H1 (cell line): ENCODE measurements around the gene SLC8A1. TPM values are rescaled to one million over a fixed set of nuclear protein-coding genes. Genes with fewer than 3 reads are reported as not detected.

Source experiments
- CTCF ChIA-PET: fragments of 300-600 bp; sonication (Branson Sonifier 250); formaldehyde crosslinking; loops from one replicate; lab custom pipeline; 2021; ENCODE audit not compliant: partially characterized antibody; lab: Charles Lee
- POLR2A ChIA-PET: fragments of 300-600 bp; sonication (Branson Sonifier 250); formaldehyde crosslinking; loops from one replicate; lab custom pipeline; 2021; ENCODE audit warnings: inconsistent platforms; ENCODE audit not compliant: partially characterized antibody; lab: Charles Lee
- DNase-seq, 2 experiments: peaks; one replicate each; pipeline versions ENCODE4 v3.0.0 to v3.0.0-alpha.2; 2010 to 2022; ENCODE audit warnings: low spot score in 2 of 2, low read depth in 1 of 2, mixed read lengths in 1 of 2
- FAIRE-seq: peaks from 2 replicates; lab custom pipeline; 2011; peaks lifted over from hg19 to GRCh38; lab: Jason Lieb, UNC
- H2AFZ ChIP-seq: 2 replicates; pipeline ENCODE4 v1.8.1; 2012; ENCODE audit warnings: low read length, inconsistent platforms
- H2AK5ac ChIP-seq: 2 replicates; pipeline ENCODE4 v1.6.1; 2013; ENCODE audit warnings: low read depth, low read length
- H2BK120ac ChIP-seq: replicated peaks from 2 replicates; pipeline ENCODE3; 2013; ENCODE audit warnings: low read depth, low read length, inconsistent platforms
- H2BK12ac ChIP-seq: 2 replicates; pipeline ENCODE4 v1.6.1; 2013; ENCODE audit warnings: low read depth, low read length
- H2BK15ac ChIP-seq: 2 replicates; pipeline ENCODE4 v1.6.1; 2013; ENCODE audit warnings: low read length
- H2BK20ac ChIP-seq: 2 replicates; pipeline ENCODE4 v1.6.1; 2013; ENCODE audit warnings: low read length
- H2BK5ac ChIP-seq: 2 replicates; pipeline ENCODE4 v1.6.1; 2013; ENCODE audit warnings: low read depth, low read length
- H3K14ac ChIP-seq: 2 replicates; pipeline ENCODE4 v1.6.1; 2013; ENCODE audit warnings: inconsistent platforms; ENCODE audit not compliant: insufficient read length
- H3K18ac ChIP-seq: 2 replicates; pipeline ENCODE4 v1.6.1; 2013; ENCODE audit warnings: low read length; ENCODE audit errors: extremely low read depth
- H3K23ac ChIP-seq: 2 replicates; pipeline ENCODE4 v1.6.1; 2013; ENCODE audit warnings: inconsistent platforms; ENCODE audit not compliant: insufficient read length
- H3K23me2 ChIP-seq: 2 replicates; pipeline ENCODE4 v1.6.1; 2013; ENCODE audit warnings: low read depth, low read length
- H3K27ac ChIP-seq: 2 replicates; pipeline ENCODE4 v1.6.1; 2011; ENCODE audit warnings: low read depth, low read length, inconsistent platforms
- H3K27me3 ChIP-seq, 4 experiments: replicated peaks in 1 of 4; 1 replicate in 1 of 4; 2 replicates in 3 of 4; pipeline versions ENCODE4 v1.6.1 to v1.8.1; 2011 to 2013; ENCODE audit warnings: low read length in 3 of 4, mild to moderate bottlenecking in 3 of 4, inconsistent platforms in 2 of 4, mixed read lengths in 2 of 4, moderate library complexity in 1 of 4; ENCODE audit not compliant: control insufficient read depth in 3 of 4, insufficient read depth in 3 of 4; ENCODE audit errors: extremely low read depth in 1 of 4
- H3K36me3 ChIP-seq, 4 experiments: 2 replicates each; pipeline versions ENCODE4 v1.6.1 to v1.8.1; 2011 to 2013; ENCODE audit warnings: mild to moderate bottlenecking in 4 of 4, low read length in 3 of 4, moderate library complexity in 2 of 4, control low read depth in 1 of 4, inconsistent platforms in 1 of 4; ENCODE audit not compliant: insufficient read depth in 4 of 4, control insufficient read depth in 2 of 4
- H3K4ac ChIP-seq: replicated peaks from 2 replicates; pipeline ENCODE3; 2013; ENCODE audit warnings: low read length, low read depth, mixed read lengths, inconsistent platforms; ENCODE audit not compliant: insufficient read length
- H3K4me1 ChIP-seq, 4 experiments: replicated peaks in 1 of 4; 1 replicate in 1 of 4; 2 replicates in 3 of 4; pipeline versions ENCODE4 v1.6.1 to v1.8.1; 2011 to 2013; ENCODE audit warnings: low read length in 3 of 4, inconsistent platforms in 2 of 4, mixed read lengths in 1 of 4; ENCODE audit not compliant: insufficient read depth in 4 of 4, control insufficient read depth in 3 of 4
- H3K4me2 ChIP-seq, 2 experiments: 2 replicates each; pipeline versions ENCODE4 v1.6.1 to v1.8.1; 2011 to 2013; ENCODE audit warnings: low read depth in 2 of 2, low read length in 2 of 2, control low read depth in 1 of 2, inconsistent platforms in 1 of 2, mild to moderate bottlenecking in 1 of 2; ENCODE audit not compliant: insufficient read depth in 1 of 2
- H3K4me3 ChIP-seq, 4 experiments: fragments of 200-600, 300-600 bp in 1 of 4; sonication (generic), shearing (Covaris generic), sonication (Bioruptor Twin) in 1 of 4; 2 replicates each; pipeline versions ENCODE4 v1.5.1 to v1.8.1; 2011 to 2016; ENCODE audit warnings: low read length in 4 of 4, low read depth in 3 of 4, control low read depth in 2 of 4, inconsistent platforms in 2 of 4, mild to moderate bottlenecking in 2 of 4, mixed read lengths in 1 of 4, moderate library complexity in 1 of 4; ENCODE audit not compliant: insufficient read depth in 2 of 4; ENCODE audit errors: extremely low read depth in 1 of 4
- H3K56ac ChIP-seq: replicated peaks from 2 replicates; pipeline ENCODE3; 2013; ENCODE audit warnings: low read depth, mild to moderate bottlenecking, mixed read lengths, low read length, inconsistent platforms; ENCODE audit not compliant: insufficient read length
- H3K79me1 ChIP-seq: 2 replicates; pipeline ENCODE4 v1.6.1; 2013; ENCODE audit warnings: low read depth, low read length, control low read depth
- H3K79me2 ChIP-seq, 2 experiments: 2 replicates each; pipeline versions ENCODE4 v1.6.1 to v1.8.1; 2012 to 2013; ENCODE audit warnings: low read length in 2 of 2, mild to moderate bottlenecking in 2 of 2, inconsistent platforms in 1 of 2; ENCODE audit not compliant: insufficient read depth in 2 of 2, control insufficient read depth in 1 of 2
- H3K9ac ChIP-seq, 4 experiments: replicated peaks in 1 of 4; 1 replicate in 1 of 4; 2 replicates in 3 of 4; pipeline versions ENCODE4 v1.6.1 to v1.8.1; 2011 to 2013; ENCODE audit warnings: low read depth in 3 of 4, low read length in 3 of 4, control low read depth in 2 of 4, mild to moderate bottlenecking in 2 of 4, moderate library complexity in 2 of 4, inconsistent platforms in 1 of 4; ENCODE audit errors: extremely low read depth in 1 of 4
- H3K9me3 ChIP-seq, 2 experiments: 2 replicates each; pipeline versions ENCODE4 v1.6.1 to v1.8.1; 2012 to 2013; ENCODE audit warnings: mild to moderate bottlenecking in 2 of 2, moderate library complexity in 2 of 2, control low read depth in 1 of 2, inconsistent platforms in 1 of 2, low read depth in 1 of 2, low read length in 1 of 2, mixed read lengths in 1 of 2; ENCODE audit not compliant: insufficient read depth in 2 of 2
- H4K20me1 ChIP-seq, 2 experiments: replicated peaks in 1 of 2; 2 replicates each; pipeline versions ENCODE3 to v1.8.1; 2011 to 2013; ENCODE audit warnings: inconsistent platforms in 2 of 2, low read length in 2 of 2, mild to moderate bottlenecking in 1 of 2; ENCODE audit not compliant: insufficient read depth in 2 of 2, control insufficient read depth in 1 of 2
- H4K5ac ChIP-seq: 2 replicates; pipeline ENCODE4 v1.6.1; 2013; ENCODE audit warnings: low read length, low read depth, mixed read lengths, inconsistent platforms; ENCODE audit not compliant: insufficient read length
- H4K8ac ChIP-seq: 2 replicates; pipeline ENCODE4 v1.8.0; 2013; ENCODE audit warnings: mild to moderate bottlenecking, moderate library complexity, low read length, inconsistent platforms; ENCODE audit not compliant: insufficient read depth; ENCODE audit errors: extremely low read depth
- H4K91ac ChIP-seq: replicated peaks from 2 replicates; pipeline ENCODE3; 2013; ENCODE audit warnings: low read length, mixed read lengths, inconsistent platforms; ENCODE audit not compliant: insufficient read length
- BRCA1 ChIP-seq: IDR thresholded peaks from 2 replicates; pipeline ENCODE4 v1.6.1; 2012; ENCODE audit warnings: low read depth, low read length, improper control_type of control experiment
- CBX8 ChIP-seq: fragments of 300-800, 300-1000 bp; sonication (generic); IDR thresholded peaks from 2 replicates; pipeline ENCODE4 v1.7.1; 2016; ENCODE audit warnings: low read depth, low read length, borderline replicate concordance
- CHD2 ChIP-seq: IDR thresholded peaks from 2 replicates; pipeline ENCODE4 v1.6.1; 2012; ENCODE audit warnings: low read length, improper control_type of control experiment
- EGR1 ChIP-seq: IDR thresholded peaks from 2 replicates; pipeline ENCODE4 v1.6.1; 2011; ENCODE audit warnings: low read depth, low read length, borderline replicate concordance
- JUN ChIP-seq: IDR thresholded peaks from 2 replicates; pipeline ENCODE4 v1.6.1; 2011; ENCODE audit warnings: low read depth, mild to moderate bottlenecking, improper control_type of control experiment, low read length
- JUND ChIP-seq: IDR thresholded peaks from 2 replicates; pipeline ENCODE4 v1.6.1; 2011; ENCODE audit warnings: mild to moderate bottlenecking, improper control_type of control experiment, low read length
- MAFK ChIP-seq: IDR thresholded peaks from 2 replicates; pipeline ENCODE4 v1.6.1; 2012; ENCODE audit warnings: low read depth, mild to moderate bottlenecking, improper control_type of control experiment, low read length
- POLR2AphosphoS5 ChIP-seq: IDR thresholded peaks from 2 replicates; pipeline ENCODE4 v1.6.1; 2011; ENCODE audit warnings: low read depth, low read length
- RAD21 ChIP-seq, 2 experiments: IDR thresholded peaks in 1 of 2; conservative IDR thresholded peaks in 1 of 2; 2 replicates each; pipeline ENCODE4 v1.6.1; 2011; ENCODE audit warnings: low read depth in 2 of 2, low read length in 2 of 2, improper control_type of control experiment in 1 of 2, inconsistent platforms in 1 of 2, mild to moderate bottlenecking in 1 of 2, moderate library complexity in 1 of 2
- RBBP5 ChIP-seq: IDR thresholded peaks from 2 replicates; pipeline ENCODE4 v1.7.1; 2012; ENCODE audit warnings: low read depth, mild to moderate bottlenecking, inconsistent platforms, low read length, moderate library complexity, borderline replicate concordance
- RXRA ChIP-seq: IDR thresholded peaks from 2 replicates; pipeline ENCODE4 v1.6.1; 2011; ENCODE audit warnings: low read depth, mild to moderate bottlenecking, low read length, moderate library complexity; ENCODE audit not compliant: insufficient read depth
- SP1 ChIP-seq: IDR thresholded peaks from 2 replicates; pipeline ENCODE4 v1.6.1; 2011; ENCODE audit warnings: low read depth, low read length
- WGBS, 2 experiments: shearing (Covaris generic) in 1 of 2; methylation state at CpG; one replicate each; pipeline versions ENCODE4 v1.1.6 to v1.1.7; 2013 to 2015; ENCODE audit warnings: low lambda C conversion rate in 2 of 2, mixed read lengths in 2 of 2, inconsistent platforms in 1 of 2, low coverage in 1 of 2, missing lambda C conversion rate in 1 of 2; ENCODE audit not compliant: insufficient replicate concordance in 2 of 2, insufficient coverage in 1 of 2, insufficient read length in 1 of 2; ENCODE audit errors: extremely low coverage in 1 of 2, missing lambda C conversion rate in 1 of 2; 5-methylcytosine and 5-hydroxymethylcytosine counted together
- polyA plus RNA-seq, 7 experiments: library from polyadenylated mRNA; depleted of rRNA in 3 of 7; stranded (reverse) in 5 of 7; unstranded in 2 of 7; fragments of >200 nt in 5 of 7; fragments of 200-250 nt in 2 of 7; gene quantifications; 1 replicate in 5 of 7; 2 replicates in 1 of 7; 4 replicates in 1 of 7; pipeline versions ENCODE4 v1.2.1 to v1.2.3, GENCODE V29; 2011 to 2013; ENCODE audit warnings: missing spikeins in 2 of 7, mixed read lengths in 2 of 7
- total RNA-seq: library from RNA; stranded (reverse); fragmentation: NEBNext Ultra II Directional; extraction: Animal tissue kit (Norgen Biotek cat#: 25700); gene quantifications from 2 replicates; pipeline ENCODE4 v1.2.1, GENCODE V29; 2021
- TF ChIP-seq, protein P1 (sequence below): IDR thresholded peaks from 2 replicates; pipeline ENCODE4 v1.6.1; 2012; ENCODE audit warnings: inconsistent platforms
- TF ChIP-seq, protein P2 (sequence below): IDR thresholded peaks from 2 replicates; pipeline ENCODE4 v1.6.1; 2011; ENCODE audit warnings: low read length, improper control_type of control experiment

The SLC8A1 gene
- total and polyA plus RNA-seq, 2 of the 8 experiments (the other 6 are each of a cell fraction or from before 2014, with no cell fraction given) = 0.68 to 3.6 TPM

- WGBS, 2 experiments = 88% methylated on average over 8 of the region's 8 CpGs; no CpG with 5 or more reads in 1 of the 2 experiments
- Histone ChIP-seq H2BK12ac (no peak overlapping the region), H3K27ac (no peak overlapping the region), H2BK20ac (no peak overlapping the region), H2BK15ac (no peak overlapping the region), H3K9me3 (no peaks in the 10 kb centered on the region), H3K23me2 (no peaks in the 10 kb centered on the region), H3K14ac (no peak overlapping the region), H3K9ac (no peak overlapping the region), H2AK5ac (no peak overlapping the region), H3K4me1 (no peaks in the 10 kb centered on the region), H2BK5ac (no peak overlapping the region), H3K4me3 (no peak overlapping the region), H3K79me1 (no peaks in the 10 kb centered on the region), H4K20me1 (no peaks in the 10 kb centered on the region), H3K27me3 (no peaks in the 10 kb centered on the region; a peak in 1 of 7 replicates), H3K79me2 (no peaks in the 10 kb centered on the region), H4K5ac (no peak overlapping the region), H3K56ac (no peak overlapping the region), H2AFZ (0 out of 2 replicates have a peak overlapping the region, but pooled peaks have one; percentile 86), H3K4me2 (no peak overlapping the region), H4K8ac (no peak overlapping the region), H3K36me3 (no peaks in the 10 kb centered on the region), H3K18ac (no peak overlapping the region), H2BK120ac (no peak overlapping the region), H3K4ac (no peak overlapping the region), H3K23ac (no peak overlapping the region), H4K91ac (no peak overlapping the region)
- no peak for DNase-seq
- ChIA-PET CTCF (interaction anchor here (1.5 kb wide), 1 partner anchor 9 kb away, joined by 4 read pairs; no protein-coding TSS in a partner anchor), POLR2A (no interaction called here)
- no peak for FAIRE-seq
- no peak for TF ChIP-seq JUND
- TF ChIP-seq, protein P1, sequence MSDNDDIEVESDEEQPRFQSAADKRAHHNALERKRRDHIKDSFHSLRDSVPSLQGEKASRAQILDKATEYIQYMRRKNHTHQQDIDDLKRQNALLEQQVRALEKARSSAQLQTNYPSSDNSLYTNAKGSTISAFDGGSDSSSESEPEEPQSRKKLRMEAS = no peak
- no peak for TF ChIP-seq SP1
- TF ChIP-seq MAFK = no peak
- TF ChIP-seq RBBP5 = no peak
- TF ChIP-seq CBX8 = no peak
- TF ChIP-seq CHD2 = no peak
- TF ChIP-seq, protein P2, sequence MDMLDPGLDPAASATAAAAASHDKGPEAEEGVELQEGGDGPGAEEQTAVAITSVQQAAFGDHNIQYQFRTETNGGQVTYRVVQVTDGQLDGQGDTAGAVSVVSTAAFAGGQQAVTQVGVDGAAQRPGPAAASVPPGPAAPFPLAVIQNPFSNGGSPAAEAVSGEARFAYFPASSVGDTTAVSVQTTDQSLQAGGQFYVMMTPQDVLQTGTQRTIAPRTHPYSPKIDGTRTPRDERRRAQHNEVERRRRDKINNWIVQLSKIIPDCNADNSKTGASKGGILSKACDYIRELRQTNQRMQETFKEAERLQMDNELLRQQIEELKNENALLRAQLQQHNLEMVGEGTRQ = no peak
- TF ChIP-seq EGR1 = no peak
- no peak for TF ChIP-seq POLR2AphosphoS5
- TF ChIP-seq BRCA1 = no peak
- no peak for TF ChIP-seq JUN
- TF ChIP-seq RAD21 (IDR thresholded peaks at IDR 0.05 in 1 of 2, conservative IDR thresholded peaks at IDR 0.05 in 1 of 2; ENCODE audit: low read depth in 2 of 2, low read length in 2 of 2) = no peak
- TF ChIP-seq RXRA = no peak
Observed at GRCh38 chr2:40358783-40359182, 93.1 kb downstream of the SLC8A1 start.
